Ovary (tissue), 10 donors: Measurements from ENCODE around the gene DPP7. TPM values are rescaled to one million over a fixed set of nuclear protein-coding genes. Genes with fewer than 3 reads are reported as not detected.
A peak's percentile ranks its signal among the peaks of the same experiment; 100 is the strongest.

Experiments used
- DNase-seq, 5 donors: peaks; one replicate each; pipeline ENCODE4 v3.0.0-alpha.2; 2019 to 2020
- H3K27ac ChIP-seq, 2 donors: fragments of 200-600 bp; one replicate each; pipeline versions ENCODE4 v1.5.1 to v1.8.0; 2019 to 2022
- H3K27me3 ChIP-seq: fragments of 200-600 bp; one replicate; pipeline ENCODE4 v1.8.0; 2022
- H3K36me3 ChIP-seq: fragments of 200-600 bp; sonication (generic); one replicate; pipeline ENCODE4 v1.5.1; 2019
- H3K4me1 ChIP-seq: one replicate; pipeline ENCODE4 v1.8.1; 2013; ENCODE audit warnings: mild to moderate bottlenecking, moderate library complexity; ENCODE audit not compliant: insufficient read depth
- H3K4me3 ChIP-seq: fragments of 200-600 bp; sonication (generic); one replicate; pipeline ENCODE4 v1.5.1; 2017
- H3K9me3 ChIP-seq, 2 donors: fragments of 200-600 bp in 1 of 2; sonication (generic) in 1 of 2; one replicate each; pipeline versions ENCODE4 v1.5.1 to v1.8.1; 2013 to 2019; ENCODE audit warnings: mild to moderate bottlenecking in 1 of 2, moderate library complexity in 1 of 2
- CTCF ChIP-seq, 3 donors: fragments of 450-650 bp in 2 of 3; fragments of 200-600 bp in 1 of 3; IDR thresholded peaks; one replicate each; pipeline versions ENCODE4 v1.5.1 to v1.8.0; 2016 to 2022; ENCODE audit warnings: antibody characterized with exemption in 3 of 3, mild to moderate bottlenecking in 1 of 3
- EP300 ChIP-seq: sonication (generic); formaldehyde crosslinking; IDR thresholded peaks from one replicate; pipeline ENCODE4 v1.6.1; 2017; ENCODE audit warnings: antibody characterized with exemption
- POLR2A ChIP-seq: fragments of 450-650 bp; IDR thresholded peaks from one replicate; pipeline ENCODE4 v1.6.1; 2017; ENCODE audit warnings: antibody characterized with exemption, mild to moderate bottlenecking, moderate library complexity
- WGBS, 3 donors: extraction: QIAGEN DNeasy Blood & Tissue Kit in 1 of 3; methylation state at CpG; one replicate each; pipeline versions ENCODE4 v1.1.5 to v1.1.7; 2013 to 2017; 5-methylcytosine and 5-hydroxymethylcytosine counted together
- intact Hi-C, 4 donors: fragments of 100-400 bp; cut with DNase I; formaldehyde crosslinking; loops; one replicate each; pipeline versions ENCODE4 v1.11.0 to v1.15.1; 2022 to 2023
- long read RNA-seq, 3 donors: library from polyadenylated mRNA in 2 of 3; unstranded in 2 of 3; transcript quantifications; one replicate each; pipeline ENCODE4 v2.0.0 and lab custom pipeline, GENCODE V29; 2021 to 2026
- polyA plus RNA-seq, 2 donors: library from polyadenylated mRNA; stranded (reverse); fragments of 200-250 nt in 1 of 2; fragments of 350-450 nt in 1 of 2; fragmentation: Illumina TruSeq in 1 of 2; extraction: RNeasy Lipid Tissue Mini Kit (QIAGEN cat#74804) in 1 of 2; gene quantifications; one replicate each; pipeline ENCODE4 v1.2.3, GENCODE V29; 2013 to 2014
- total RNA-seq, 7 donors: library from RNA; depleted of rRNA in 2 of 7; stranded (reverse); fragments of >200 nt in 2 of 7; fragmentation: NEBNext Ultra II Directional in 3 of 7; extraction: Animal tissue kit (Norgen Biotek cat#: 25700) in 3 of 7; gene quantifications; one replicate each; pipeline versions ENCODE4 v1.1.0 to v1.2.4, GENCODE V29; 2016 to 2023
- donor health status: DM: no; HTN: no; CAD: no; lungs with moderate emphysema.
- donor health status: DM: no; HTN: no; CAD: no.
- donor health status: Bipolar disorder and iron deficiency.
- donor health status: DM: yes; HTN: yes; CAD: no.
- donor health status: DM: no; HTN: no; CAD: no.
- donor health status: DM: yes; HTN: yes; CAD: no.

Gene DPP7
- 100 to 1,000 TPM in 2 of 7 donors, 10 to 100 TPM in 5; 39.8 to 117 (median 95.6) TPM for total RNA-seq
- 10 to 100 TPM in 1 of 2 donors, 1 to 10 TPM in 1; 3.0 to 88.7 TPM for polyA plus RNA-seq
- long read RNA-seq, donor 1, transcript DPP7-201 (13 exons, 1,590 nt): major isoform, 315 of 508 reads
- long read RNA-seq, donor 1, partial matches to known transcripts: 48 of 508 reads
- long read RNA-seq, donor 1, other reads (novel, unspliced or antisense): 143 of 508 reads
- long read RNA-seq, donor 2, transcript DPP7-201 (13 exons, 1,590 nt): major isoform, 5 of 5 reads
- long read RNA-seq, donor 2, partial matches to known transcripts: 0 of 5 reads
- long read RNA-seq, donor 2, other reads (novel, unspliced or antisense): 0 of 5 reads
- long read RNA-seq, donor 3, transcript DPP7-201 (13 exons, 1,590 nt): major isoform, 108 of 291 reads
- long read RNA-seq, donor 3, partial matches to known transcripts: 62 of 291 reads
- long read RNA-seq, donor 3, other reads (novel, unspliced or antisense): 121 of 291 reads

DNA sequence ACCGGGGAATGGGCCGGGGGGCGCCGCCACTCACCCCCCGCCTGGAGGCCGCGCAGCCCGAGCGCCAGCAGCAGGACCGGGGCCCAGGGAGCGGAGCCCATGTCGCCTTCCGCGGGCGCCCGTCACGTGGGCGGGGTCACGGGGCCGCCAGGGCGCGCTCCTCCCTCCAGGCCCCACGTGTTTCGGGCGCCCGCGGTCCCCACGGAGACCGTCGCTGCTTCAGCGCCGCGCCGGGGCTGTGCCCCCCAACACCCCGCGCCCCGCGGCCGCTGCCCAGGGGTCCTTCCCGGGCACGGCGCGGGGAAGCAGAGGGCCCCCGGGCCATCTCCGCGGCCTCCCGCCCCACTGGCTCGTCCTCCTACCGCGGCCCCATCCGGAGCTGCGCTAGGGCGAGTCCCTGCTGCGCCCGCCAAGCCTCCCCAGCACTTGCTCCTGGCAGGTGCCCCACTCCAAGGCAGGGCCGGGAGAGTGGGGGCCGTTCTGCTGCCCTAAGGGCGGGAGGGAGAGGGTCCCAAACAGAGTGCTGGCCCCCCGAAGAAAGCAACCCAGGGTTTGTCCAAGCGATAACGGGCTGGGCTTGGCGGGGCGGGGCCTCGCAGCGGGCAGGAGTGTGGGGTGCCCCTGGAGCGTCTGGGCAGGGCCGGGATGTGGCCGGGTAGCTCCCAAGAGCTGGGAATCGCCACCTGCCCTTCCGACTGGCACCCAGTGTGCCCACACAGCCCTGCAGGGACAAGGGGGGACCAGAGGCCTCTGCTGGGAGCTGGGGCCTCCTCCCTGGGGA is at the start of gene DPP7:
Gene DPP7, minus strand, starts transcription at position 121 of the 781 bp plus-strand sequence. Its CDS starts 20 bp downstream, at position 101.
- TF ChIP-seq POLR2A: no peak
- TF ChIP-seq EP300: no peak
- TF ChIP-seq CTCF (IDR thresholded peaks at IDR 0.05): no peak
- no peaks in the 10 kb centered on the region for H3K9me3 ChIP-seq
- intact Hi-C loops: loop anchor here in 3 of 4 donors (5.0 to 10.0 kb wide), 2 partner anchors 112 to 120 kb away; partner anchors contain the start of genes CYSRT1 (in 2 of the 3), RNF224 (in 2 of the 3) and SLC34A3 (in 1 of the 3)
- peak; percentile 65 to 79 (median 67) for DNase-seq
- H3K27ac ChIP-seq: no peak within 1 kb of the TSS
- H3K36me3 ChIP-seq: no peaks in the 10 kb centered on the region
- 6 to 12% (median 9%) methylated on average over 41 to 70 of the region's 70 CpGs for WGBS, 3 donors
- H3K4me3 ChIP-seq: peak within 1 kb of the TSS; percentile 58
- peaks cover 4% of the 10 kb centered on the region for H3K4me1 ChIP-seq
- no peaks in the 10 kb centered on the region for H3K27me3 ChIP-seq

DNA sequence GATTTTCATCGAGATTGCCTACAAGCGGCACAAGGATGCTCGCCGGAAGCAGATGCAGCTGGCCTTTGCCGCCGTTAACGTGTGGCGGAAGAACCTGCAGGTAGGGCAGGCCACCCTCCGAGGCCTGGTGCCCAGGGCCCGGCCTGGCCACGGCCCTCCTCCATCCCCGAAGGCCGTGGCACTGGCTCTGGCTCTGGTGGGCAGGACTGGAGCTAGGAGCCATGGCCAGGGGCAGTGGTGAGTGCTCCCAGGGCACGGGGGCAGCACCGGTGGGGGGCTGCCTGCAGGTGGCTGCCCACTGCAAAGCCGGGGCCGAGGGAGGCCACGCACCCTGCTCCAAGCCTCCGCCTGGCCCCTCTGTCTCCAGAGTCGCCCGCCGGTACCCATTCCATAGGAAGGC is 49.3 kb upstream of the DPP7 start:
- Histone ChIP-seq H3K4me3 (no peak overlapping the region), H3K27me3 (peaks cover 25% of the 10 kb centered on the region), H3K9me3 (no peaks in the 10 kb centered on the region), H3K4me1 (peaks cover 10% of the 10 kb centered on the region), H3K27ac (no peak overlapping the region), H3K36me3 (no peaks in the 10 kb centered on the region)
- intact Hi-C loops: no loop called here
- WGBS, 3 donors: 75 to 86% (median 84%) methylated on average over 21 to 22 of the region's 22 CpGs
- TF ChIP-seq POLR2A: no peak
- no peak for DNase-seq

DNA sequence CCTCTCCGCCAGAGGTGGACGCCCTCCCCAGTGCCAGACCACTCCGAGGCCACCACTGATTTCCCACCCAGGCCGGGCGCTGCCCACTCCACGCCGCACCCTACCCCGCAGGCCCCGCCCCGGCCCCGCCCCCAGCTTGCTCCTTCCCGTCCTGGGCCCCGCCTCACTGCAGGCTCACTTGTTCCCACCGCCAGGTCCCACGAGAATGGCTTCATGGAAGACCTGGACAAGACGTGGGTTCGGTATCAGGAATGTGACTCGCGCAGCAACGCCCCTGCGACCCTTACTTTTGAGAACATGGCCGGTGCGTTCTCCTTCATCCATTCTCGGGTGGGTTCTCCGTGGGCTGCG is 48.8 kb upstream of the DPP7 start:
- H3K9me3 ChIP-seq: no peaks in the 10 kb centered on the region
- WGBS, 3 donors: 17 to 29% (median 27%) methylated on average over 19 to 26 of the region's 26 CpGs
- H3K27ac ChIP-seq: no peak overlapping the region
- DNase-seq: no peak
- H3K36me3 ChIP-seq: no peaks in the 10 kb centered on the region
- H3K27me3 ChIP-seq: peaks cover 25% of the 10 kb centered on the region
- H3K4me1 ChIP-seq: peaks cover 7% of the 10 kb centered on the region
- intact Hi-C loops: no loop called here
- TF ChIP-seq CTCF (IDR thresholded peaks at IDR 0.05) (no peak), EP300 (no peak), POLR2A (no peak)
- no peak overlapping the region for H3K4me3 ChIP-seq

DNA sequence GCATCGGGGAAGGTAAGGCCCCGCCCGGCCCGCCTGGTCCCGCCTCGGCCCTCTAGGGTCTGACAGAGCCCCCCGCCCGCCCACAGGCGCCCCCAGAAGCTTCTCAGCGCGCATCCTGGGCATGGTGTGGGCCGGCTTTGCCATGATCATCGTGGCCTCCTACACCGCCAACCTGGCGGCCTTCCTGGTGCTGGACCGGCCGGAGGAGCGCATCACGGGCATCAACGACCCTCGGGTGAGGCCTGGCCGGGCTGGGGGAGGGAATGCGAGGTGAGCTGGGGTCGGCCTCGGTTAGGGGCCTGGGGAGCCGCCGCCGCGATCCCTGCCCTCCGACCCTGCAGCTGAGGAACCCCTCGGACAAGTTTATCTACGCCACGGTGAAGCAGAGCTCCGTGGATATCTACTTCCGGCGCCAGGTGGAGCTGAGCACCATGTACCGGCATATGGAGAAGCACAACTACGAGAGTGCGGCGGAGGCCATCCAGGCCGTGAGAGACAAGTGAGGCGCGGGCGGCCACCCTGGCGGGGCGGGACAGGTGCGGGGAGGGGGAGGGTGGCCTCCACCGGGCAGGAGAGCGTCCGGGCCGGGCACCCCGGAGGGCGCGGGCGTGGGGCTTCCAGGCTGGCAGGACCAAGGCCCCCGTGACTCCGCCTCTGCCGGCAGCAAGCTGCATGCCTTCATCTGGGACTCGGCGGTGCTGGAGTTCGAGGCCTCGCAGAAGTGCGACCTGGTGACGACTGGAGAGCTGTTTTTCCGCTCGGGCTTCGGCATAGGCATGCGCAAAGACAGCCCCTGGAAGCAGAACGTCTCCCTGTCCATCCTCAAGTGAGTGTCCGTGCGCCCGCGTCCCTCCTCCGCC is 48.2 kb upstream of the DPP7 start:
- Histone ChIP-seq H3K36me3 (no peaks in the 10 kb centered on the region), H3K27me3 (peaks cover 25% of the 10 kb centered on the region), H3K4me1 (peaks cover 2% of the 10 kb centered on the region), H3K27ac (no peak overlapping the region), H3K4me3 (no peak overlapping the region), H3K9me3 (no peaks in the 10 kb centered on the region)
- no peak for DNase-seq
- TF ChIP-seq POLR2A (no peak), EP300 (no peak), CTCF (IDR thresholded peaks at IDR 0.05) (no peak)
- 2 to 8% (median 3%) methylated on average over 61 to 74 of the region's 74 CpGs for WGBS, 3 donors
- intact Hi-C loops: no loop called here
